Measurements from ENCODE around the gene AURKB.

- no peak for TF ChIP-seq CTCF (IDR thresholded peaks at IDR 0.05)
- TF ChIP-seq POLR2A (IDR thresholded peaks at IDR 0.05), result no peak
Measured at GRCh38 chr17:8224891-8225812, 14.8 kb upstream of the AURKB start.

All from right lobe of liver (tissue), 4 donors.